Brain microvascular endothelial cell (primary cell): Measurements from ENCODE around the gene GRID2.

Experiments used
- DNase-seq: peaks from one replicate; pipeline ENCODE4 v3.0.0-alpha.2; 2020
- H3K27ac ChIP-seq: fragments of 250-450 bp; sonication (Bioruptor Pico); 2 replicates; pipeline ENCODE4 v1.5.1; 2020; ENCODE audit warnings: mild to moderate bottlenecking, moderate library complexity
- H3K27me3 ChIP-seq: fragments of 250-450 bp; sonication (Bioruptor Pico); replicated peaks from 2 replicates; pipeline ENCODE4 v1.5.1; 2020; ENCODE audit warnings: mild to moderate bottlenecking
- H3K36me3 ChIP-seq: fragments of 250-450 bp; sonication (Bioruptor Pico); replicated peaks from 2 replicates; pipeline ENCODE4 v1.5.1; 2020; ENCODE audit warnings: mild to moderate bottlenecking
- H3K4me3 ChIP-seq: 2 replicates; pipeline ENCODE4 v1.5.1; 2011; ENCODE audit warnings: low read depth, mild to moderate bottlenecking, control low read depth, low read length, moderate library complexity
- CTCF ChIP-seq: IDR thresholded peaks from 2 replicates; pipeline ENCODE4 v1.5.1; 2011; ENCODE audit warnings: low read depth, mild to moderate bottlenecking, moderate library complexity, low read length, control low read depth, inconsistent platforms; ENCODE audit errors: missing control alignments
- in situ Hi-C: cut with HindIII; loops from 2 replicates; pipeline ENCODE4 v1.10.0; 2017; ENCODE audit warnings: low sequenced_read_pairs, low pct_ligation_motif_present

The GRID2 gene

GRCh38 chr4:93540562-93540961, 1236.8 kb downstream of the GRID2 start:
- no peak for TF ChIP-seq CTCF
- no peaks in the 10 kb centered on the region for H3K36me3 ChIP-seq
- in situ Hi-C loops: no loop called here
- no peak for DNase-seq
- no peak overlapping the region for H3K4me3 ChIP-seq
- H3K27me3 ChIP-seq: no peaks in the 10 kb centered on the region
- no peak overlapping the region for H3K27ac ChIP-seq

GRCh38 chr4:93561842-93562241, 1258.1 kb downstream of the GRID2 start:
- in situ Hi-C loops: no loop called here
- TF ChIP-seq CTCF: no peak
- DNase-seq: no peak
- Histone ChIP-seq H3K27me3 (no peaks in the 10 kb centered on the region), H3K4me3 (no peak overlapping the region), H3K27ac (no peak overlapping the region), H3K36me3 (no peaks in the 10 kb centered on the region)

- H3K27me3 ChIP-seq: no peaks in the 10 kb centered on the region
- no peak for DNase-seq
- H3K27ac ChIP-seq: no peak overlapping the region
- no peak for TF ChIP-seq CTCF
- in situ Hi-C loops: no loop called here
- H3K36me3 ChIP-seq: no peaks in the 10 kb centered on the region
- no peak overlapping the region for H3K4me3 ChIP-seq
Observed at GRCh38 chr4:93568758-93569157, 1265.0 kb downstream of the GRID2 start.

- H3K4me3 ChIP-seq: no peak overlapping the region
- no peak for DNase-seq
- no peaks in the 10 kb centered on the region for H3K27me3 ChIP-seq
- in situ Hi-C loops: no loop called here
- H3K27ac ChIP-seq: no peak overlapping the region
- TF ChIP-seq CTCF: no peak
- no peaks in the 10 kb centered on the region for H3K36me3 ChIP-seq
Observed at GRCh38 chr4:93573285-93573684, 1269.5 kb downstream of the GRID2 start.

GRCh38 chr4:93578942-93579341, 1275.2 kb downstream of the GRID2 start:
- TF ChIP-seq CTCF: no peak
- no peak overlapping the region for H3K27ac ChIP-seq
- DNase-seq: no peak
- H3K27me3 ChIP-seq: no peaks in the 10 kb centered on the region
- H3K36me3 ChIP-seq: no peaks in the 10 kb centered on the region
- in situ Hi-C loops: no loop called here
- H3K4me3 ChIP-seq: no peak overlapping the region

- TF ChIP-seq CTCF: no peak
- no peak for DNase-seq
- no peaks in the 10 kb centered on the region for H3K27me3 ChIP-seq
- in situ Hi-C loops: no loop called here
- no peaks in the 10 kb centered on the region for H3K36me3 ChIP-seq
- H3K4me3 ChIP-seq: no peak overlapping the region
- no peak overlapping the region for H3K27ac ChIP-seq
Observed at GRCh38 chr4:93605163-93605562, 1301.4 kb downstream of the GRID2 start.
